ENCODE data around the gene NUDT7. TPM values are rescaled to one million over a fixed set of nuclear protein-coding genes. Genes with fewer than 3 reads are reported as not detected.

The NUDT7 gene
- total and polyA plus RNA-seq, 9 of the 15 experiments (the other 6 are each of a cell fraction or from before 2014, with no cell fraction given): 5.6 to 24.2 (median 10.5) TPM

DNA sequence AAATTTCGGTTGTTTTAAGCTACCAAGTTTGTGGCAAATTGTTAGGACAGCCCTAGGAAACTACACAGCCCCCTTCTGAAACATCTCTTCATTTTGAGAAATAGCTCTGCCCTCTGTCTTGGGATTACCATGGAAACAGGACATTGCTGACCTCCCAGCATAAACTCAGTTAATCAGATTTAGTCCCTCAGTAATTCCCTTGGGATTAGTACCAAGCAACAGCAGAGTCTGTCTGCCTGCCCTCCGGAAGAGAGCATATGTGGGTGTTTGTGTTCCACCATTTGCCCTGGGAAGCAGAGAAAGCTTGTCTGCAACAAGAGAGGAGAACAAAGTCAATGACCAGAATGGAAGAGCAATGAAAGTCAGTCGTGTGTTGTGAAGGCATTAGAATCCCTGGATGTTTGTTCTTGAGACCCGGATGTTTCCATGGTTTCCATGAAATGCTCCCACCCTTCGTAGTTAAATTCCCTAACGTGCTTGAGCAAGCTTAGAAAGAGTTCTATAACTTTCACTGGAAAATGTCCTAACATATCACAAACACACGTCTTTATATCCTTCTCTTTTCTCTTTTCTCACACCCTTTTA is 26.2 kb downstream of the NUDT7 start:
- no peak overlapping the region for H3K4me3 ChIP-seq

More for the DNA sequence above, 26.2 kb downstream of the NUDT7 start:
- Histone ChIP-seq H3K79me2 (ENCODE audit: control insufficient read depth, insufficient read depth, low read length) (no peaks in the 10 kb centered on the region), H3K27ac (ENCODE audit: extremely low read depth, low read depth, low read length) (no peak overlapping the region), H3K36me3 (ENCODE audit: control insufficient read depth, insufficient read depth, low read length) (no peaks in the 10 kb centered on the region), H3K9me3 (replicated peaks; ENCODE audit: control insufficient read depth, insufficient read depth, low read depth, low read length) (no peaks in the 10 kb centered on the region), H3K4me2 (ENCODE audit: insufficient read depth, low read length) (no peak overlapping the region), H3K9ac (ENCODE audit: insufficient read depth in 1 of 2, low read depth in 2 of 2, low read length in 2 of 2) (no peak overlapping the region), H3K9me1 (ENCODE audit: control insufficient read depth, insufficient read depth, low read length) (no peaks in the 10 kb centered on the region), H3K4me1 (replicated peaks in 1 of 2; ENCODE audit: control insufficient read depth in 2 of 2, insufficient read depth in 2 of 2, low read length in 2 of 2) (no peaks in the 10 kb centered on the region), H3K27me3 (ENCODE audit: control insufficient read depth in 2 of 2, insufficient read depth in 2 of 2, low read length in 2 of 2) (peaks cover 3 to 7% of the 10 kb centered on the region in 2 experiments; a peak in 2 of 5 replicates), H4K20me1 (replicated peaks; ENCODE audit: control insufficient read depth, insufficient read depth, low read length) (no peaks in the 10 kb centered on the region), H2AFZ (ENCODE audit: low read depth, low read length) (no peak overlapping the region)
- intact Hi-C loops (cut with micrococcal nuclease) (no loop called here), in situ Hi-C loops (cut with MboI) (no loop called here)
- FAIRE-seq (no peak), DNase-seq (ENCODE audit: extremely low read depth in 1 of 4, low spot score in 3 of 4) (no peak), ATAC-seq (no peak)
- 0% methylated on average over 7 of the region's 7 CpGs for WGBS (ENCODE audit: insufficient coverage, low coverage, missing lambda C conversion rate)
- TF ChIP-seq, protein P1, sequence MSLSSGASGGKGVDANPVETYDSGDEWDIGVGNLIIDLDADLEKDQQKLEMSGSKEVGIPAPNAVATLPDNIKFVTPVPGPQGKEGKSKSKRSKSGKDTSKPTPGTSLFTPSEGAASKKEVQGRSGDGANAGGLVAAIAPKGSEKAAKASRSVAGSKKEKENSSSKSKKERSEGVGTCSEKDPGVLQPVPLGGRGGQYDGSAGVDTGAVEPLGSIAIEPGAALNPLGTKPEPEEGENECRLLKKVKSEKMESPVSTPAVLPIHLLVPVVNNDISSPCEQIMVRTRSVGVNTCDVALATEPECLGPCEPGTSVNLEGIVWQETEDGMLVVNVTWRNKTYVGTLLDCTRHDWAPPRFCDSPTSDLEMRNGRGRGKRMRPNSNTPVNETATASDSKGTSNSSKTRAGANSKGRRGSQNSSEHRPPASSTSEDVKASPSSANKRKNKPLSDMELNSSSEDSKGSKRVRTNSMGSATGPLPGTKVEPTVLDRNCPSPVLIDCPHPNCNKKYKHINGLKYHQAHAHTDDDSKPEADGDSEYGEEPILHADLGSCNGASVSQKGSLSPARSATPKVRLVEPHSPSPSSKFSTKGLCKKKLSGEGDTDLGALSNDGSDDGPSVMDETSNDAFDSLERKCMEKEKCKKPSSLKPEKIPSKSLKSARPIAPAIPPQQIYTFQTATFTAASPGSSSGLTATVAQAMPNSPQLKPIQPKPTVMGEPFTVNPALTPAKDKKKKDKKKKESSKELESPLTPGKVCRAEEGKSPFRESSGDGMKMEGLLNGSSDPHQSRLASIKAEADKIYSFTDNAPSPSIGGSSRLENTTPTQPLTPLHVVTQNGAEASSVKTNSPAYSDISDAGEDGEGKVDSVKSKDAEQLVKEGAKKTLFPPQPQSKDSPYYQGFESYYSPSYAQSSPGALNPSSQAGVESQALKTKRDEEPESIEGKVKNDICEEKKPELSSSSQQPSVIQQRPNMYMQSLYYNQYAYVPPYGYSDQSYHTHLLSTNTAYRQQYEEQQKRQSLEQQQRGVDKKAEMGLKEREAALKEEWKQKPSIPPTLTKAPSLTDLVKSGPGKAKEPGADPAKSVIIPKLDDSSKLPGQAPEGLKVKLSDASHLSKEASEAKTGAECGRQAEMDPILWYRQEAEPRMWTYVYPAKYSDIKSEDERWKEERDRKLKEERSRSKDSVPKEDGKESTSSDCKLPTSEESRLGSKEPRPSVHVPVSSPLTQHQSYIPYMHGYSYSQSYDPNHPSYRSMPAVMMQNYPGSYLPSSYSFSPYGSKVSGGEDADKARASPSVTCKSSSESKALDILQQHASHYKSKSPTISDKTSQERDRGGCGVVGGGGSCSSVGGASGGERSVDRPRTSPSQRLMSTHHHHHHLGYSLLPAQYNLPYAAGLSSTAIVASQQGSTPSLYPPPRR (CRISPR knock-in tag; IDR thresholded peaks at IDR 0.05; ENCODE audit: borderline replicate concordance): no peak
- no peak for TF ChIP-seq KLF13 (tag; IDR thresholded peaks at IDR 0.05; ENCODE audit: borderline replicate concordance, low read depth)
- TF ChIP-seq TCFL5 (CRISPR knock-in tag; conservative IDR thresholded peaks at IDR 0.05): no peak
- no peak for TF ChIP-seq BACH1 (tag; IDR thresholded peaks at IDR 0.05)
- TF ChIP-seq ZMIZ1 (IDR thresholded peaks at IDR 0.05; ENCODE audit: low read depth in 2 of 2, low read length in 2 of 2): no peak
- no peak for TF ChIP-seq MYBL2 (IDR thresholded peaks at IDR 0.05; ENCODE audit: low read depth)
- TF ChIP-seq MYBL2 (CRISPR knock-in tag; IDR thresholded peaks at IDR 0.05; ENCODE audit: borderline replicate concordance): no peak
- TF ChIP-seq MEF2D (tag; conservative IDR thresholded peaks at IDR 0.05; ENCODE audit: low read depth): no peak
- no peak for TF ChIP-seq ZNF274 (IDR thresholded peaks at IDR 0.05; ENCODE audit: borderline replicate concordance, low read depth, low read length)
- TF ChIP-seq ZKSCAN3 (CRISPR knock-in tag; IDR thresholded peaks at IDR 0.05): no peak
- TF ChIP-seq CEBPB (tag; IDR thresholded peaks at IDR 0.05): no peak
- no peak for TF ChIP-seq THRAP3 (IDR thresholded peaks at IDR 0.05; ENCODE audit: borderline replicate concordance)
- TF ChIP-seq TRIM28 (IDR thresholded peaks at IDR 0.05): no peak
- ChIA-PET CTCF (ENCODE audit: low intra/inter-chr PET ratio) (no interaction called here), POLR2A (no interaction called here)
- BruUV-seq (replicated peaks): no TSS peak

Measured in K562 (cell line).